Suprapubic skin (tissue), 4 donors: ENCODE results near the gene DGCR6L. TPM values are rescaled to one million over a fixed set of nuclear protein-coding genes. Genes with fewer than 3 reads are reported as not detected.
"Not testable (repeated sequence)": the region's sequence is repeated elsewhere in the genome, so short reads cannot be mapped to it uniquely, and the experiment has no call there.

Experiments
- DNase-seq, 2 donors: peaks; one replicate each; pipeline ENCODE4 v3.0.0-alpha.2; 2019; ENCODE audit warnings: low spot score in 2 of 2
- H3K27ac ChIP-seq: fragments of 200-600 bp; sonication (generic); one replicate; pipeline ENCODE4 v1.5.1; 2019
- H3K27me3 ChIP-seq: fragments of 200-600 bp; sonication (generic); one replicate; pipeline ENCODE4 v1.5.1; 2019
- H3K36me3 ChIP-seq: fragments of 200-600 bp; sonication (generic); one replicate; pipeline ENCODE4 v1.5.1; 2019
- H3K4me1 ChIP-seq: fragments of 200-600 bp; sonication (generic); one replicate; pipeline ENCODE4 v1.5.1; 2019
- H3K4me3 ChIP-seq: fragments of 200-600 bp; sonication (generic); one replicate; pipeline ENCODE4 v1.5.1; 2019; ENCODE audit warnings: mild to moderate bottlenecking
- H3K9me3 ChIP-seq: fragments of 200-600 bp; sonication (generic); one replicate; pipeline ENCODE4 v1.5.1; 2019
- EP300 ChIP-seq: sonication (generic); formaldehyde crosslinking; IDR thresholded peaks from one replicate; pipeline ENCODE4 v1.6.1; 2017; ENCODE audit warnings: antibody characterized with exemption
- POLR2A ChIP-seq, 2 donors: fragments of 450-650 bp; IDR thresholded peaks; one replicate each; pipeline ENCODE4 v1.6.1; 2017; ENCODE audit warnings: antibody characterized with exemption in 2 of 2, mild to moderate bottlenecking in 2 of 2, moderate library complexity in 2 of 2
- POLR2AphosphoS5 ChIP-seq, 3 donors: sonication (generic); formaldehyde crosslinking; IDR thresholded peaks; one replicate each; pipeline ENCODE4 v1.6.1; 2017; ENCODE audit warnings: antibody characterized with exemption in 3 of 3
- WGBS: methylation state at CpG from one replicate; pipeline ENCODE4 v1.1.5; 2018; 5-methylcytosine and 5-hydroxymethylcytosine counted together
- total RNA-seq, 4 donors: library from RNA; depleted of rRNA; stranded (reverse); fragments of >200 nt; gene quantifications; one replicate each; pipeline ENCODE4 v1.1.0, GENCODE V29; 2016
- TF ChIP-seq, protein P1 (sequence below), 2 donors: fragments of 200-600 bp in 1 of 2; fragments of 450-650 bp in 1 of 2; sonication (generic) in 1 of 2; IDR thresholded peaks; one replicate each; pipeline ENCODE4 v1.5.1; 2016 to 2019; ENCODE audit warnings: antibody characterized with exemption in 2 of 2, mild to moderate bottlenecking in 1 of 2, moderate library complexity in 1 of 2

DGCR6L gene
- total RNA-seq, 4 donors from 2014 or later = 45.9 to 75.2 (median 63.0) TPM

DNA sequence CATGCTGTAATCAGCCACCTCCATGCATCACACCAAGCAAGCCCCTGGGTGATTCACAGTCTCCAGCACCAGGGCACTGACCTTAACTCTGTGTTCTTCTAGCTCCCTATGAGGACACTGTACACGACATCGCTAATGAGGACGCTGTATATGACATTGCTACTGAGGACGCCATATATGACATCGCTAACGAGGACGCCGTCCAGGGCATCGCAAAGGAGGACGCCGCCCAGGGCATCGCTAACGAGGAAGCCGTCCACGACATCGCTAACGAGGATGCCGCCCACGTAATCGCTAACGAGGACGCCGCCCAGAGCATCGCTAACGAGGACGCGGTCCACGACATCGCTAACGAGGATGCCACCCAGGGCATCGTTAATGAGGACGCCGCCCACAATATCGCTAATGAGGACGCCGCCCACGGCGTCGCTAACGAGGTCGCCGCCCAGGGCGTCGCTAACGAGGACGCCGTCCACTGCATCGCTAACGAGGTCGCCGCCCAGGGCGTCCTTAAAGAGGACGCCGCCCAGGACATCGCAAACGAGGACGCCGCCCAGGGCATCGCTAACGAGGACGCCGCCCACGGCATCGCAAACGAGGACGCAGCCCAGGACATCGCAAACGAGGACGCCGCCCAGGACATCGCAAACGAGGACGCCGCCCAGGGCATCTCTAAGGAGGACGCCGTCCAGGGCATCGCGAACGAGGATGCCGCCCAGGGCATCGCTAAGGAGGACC lies 34.5 kb upstream of the DGCR6L start:
- 94% methylated on average over 75 of the region's 81 CpGs for WGBS
- H3K4me3 ChIP-seq = no peak overlapping the region
- no peak for TF ChIP-seq EP300
- TF ChIP-seq, protein P1, sequence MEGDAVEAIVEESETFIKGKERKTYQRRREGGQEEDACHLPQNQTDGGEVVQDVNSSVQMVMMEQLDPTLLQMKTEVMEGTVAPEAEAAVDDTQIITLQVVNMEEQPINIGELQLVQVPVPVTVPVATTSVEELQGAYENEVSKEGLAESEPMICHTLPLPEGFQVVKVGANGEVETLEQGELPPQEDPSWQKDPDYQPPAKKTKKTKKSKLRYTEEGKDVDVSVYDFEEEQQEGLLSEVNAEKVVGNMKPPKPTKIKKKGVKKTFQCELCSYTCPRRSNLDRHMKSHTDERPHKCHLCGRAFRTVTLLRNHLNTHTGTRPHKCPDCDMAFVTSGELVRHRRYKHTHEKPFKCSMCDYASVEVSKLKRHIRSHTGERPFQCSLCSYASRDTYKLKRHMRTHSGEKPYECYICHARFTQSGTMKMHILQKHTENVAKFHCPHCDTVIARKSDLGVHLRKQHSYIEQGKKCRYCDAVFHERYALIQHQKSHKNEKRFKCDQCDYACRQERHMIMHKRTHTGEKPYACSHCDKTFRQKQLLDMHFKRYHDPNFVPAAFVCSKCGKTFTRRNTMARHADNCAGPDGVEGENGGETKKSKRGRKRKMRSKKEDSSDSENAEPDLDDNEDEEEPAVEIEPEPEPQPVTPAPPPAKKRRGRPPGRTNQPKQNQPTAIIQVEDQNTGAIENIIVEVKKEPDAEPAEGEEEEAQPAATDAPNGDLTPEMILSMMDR (IDR thresholded peaks at IDR 0.05) = no peak
- H3K27ac ChIP-seq = no peak overlapping the region
- H3K27me3 ChIP-seq = no peaks in the 10 kb centered on the region
- no peaks in the 10 kb centered on the region for H3K36me3 ChIP-seq
- peak in 1 of 2 donors; percentile 17 for DNase-seq
- no peaks in the 10 kb centered on the region for H3K4me1 ChIP-seq
- H3K9me3 ChIP-seq = no peaks in the 10 kb centered on the region

DNA sequence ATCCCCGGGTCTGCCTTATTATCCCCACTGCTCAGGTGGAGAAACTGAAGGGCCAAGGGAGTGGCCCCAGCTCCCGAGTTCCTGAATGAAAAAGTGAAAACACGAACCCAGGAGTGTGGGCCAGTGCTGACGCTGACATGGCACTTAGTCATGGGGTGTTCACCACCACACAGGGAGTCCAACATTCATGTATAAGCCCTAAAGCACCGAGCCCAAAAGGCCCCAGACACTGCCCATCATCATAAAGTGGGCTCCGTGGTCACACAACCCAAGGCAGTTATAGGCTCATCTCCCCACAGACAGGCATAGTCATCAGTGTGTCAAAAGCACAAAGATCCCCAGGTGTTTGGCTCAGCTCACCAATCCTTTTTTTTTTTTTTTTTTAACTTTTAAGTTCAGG lies 32.7 kb upstream of the DGCR6L start:
- H3K4me3 ChIP-seq, H3K4me1 ChIP-seq, H3K27ac ChIP-seq, H3K27me3 ChIP-seq, H3K36me3 ChIP-seq, DNase-seq, H3K9me3 ChIP-seq: not testable (repeated sequence)
- WGBS = 100% methylated on average over 1 of the region's 6 CpGs

- H3K9me3 ChIP-seq, H3K4me1 ChIP-seq, H3K36me3 ChIP-seq, H3K27ac ChIP-seq, DNase-seq, H3K27me3 ChIP-seq, H3K4me3 ChIP-seq: not testable (repeated sequence)
- no CpG with 5 or more reads among the region's 7 CpGs for WGBS
Observed at GRCh38 chr22:20346553-20346952, 26.7 kb upstream of the DGCR6L start.

DNA sequence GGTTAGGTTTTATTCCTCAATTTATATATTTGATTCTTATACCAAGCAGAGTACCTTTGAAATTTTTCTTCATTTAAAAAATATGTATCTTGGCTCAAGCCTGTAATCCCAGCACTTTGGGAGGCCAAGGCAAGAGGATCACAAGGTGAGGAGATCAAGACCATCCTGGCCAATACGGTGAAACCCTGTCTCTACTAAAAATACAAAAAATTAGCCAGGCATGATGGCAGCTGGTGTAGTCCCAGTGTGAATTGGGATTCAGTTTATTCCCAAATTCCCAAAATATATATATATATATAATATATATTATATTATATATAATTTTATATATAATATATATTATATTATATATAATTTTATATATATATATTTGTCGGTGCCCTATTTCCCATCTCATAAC lies 18.4 kb upstream of the DGCR6L start:
- not testable (repeated sequence) for H3K27me3 ChIP-seq, H3K27ac ChIP-seq, H3K4me3 ChIP-seq, H3K36me3 ChIP-seq, DNase-seq, H3K4me1 ChIP-seq, H3K9me3 ChIP-seq
- WGBS = 65% methylated on average over 2 of the region's 2 CpGs

- not testable (repeated sequence) for DNase-seq
Observed at GRCh38 chr22:20337807-20338206, 17.9 kb upstream of the DGCR6L start.

DNA sequence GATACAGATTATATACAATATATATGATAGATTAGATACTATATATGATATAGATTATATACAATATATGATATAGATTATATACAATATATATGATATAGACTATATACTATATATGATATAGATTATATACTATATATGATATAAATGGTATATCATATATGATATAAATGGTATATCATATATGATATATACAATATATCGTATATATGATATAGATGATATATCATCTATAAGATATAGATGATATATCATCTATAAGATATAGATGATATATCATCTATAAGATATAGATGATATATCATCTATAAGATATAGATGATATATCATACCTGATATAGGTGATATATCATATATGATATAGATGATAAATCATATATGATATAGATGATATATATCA lies 16.7 kb upstream of the DGCR6L start:
- H3K27me3 ChIP-seq, H3K9me3 ChIP-seq, H3K4me1 ChIP-seq, H3K27ac ChIP-seq, H3K36me3 ChIP-seq, H3K4me3 ChIP-seq, DNase-seq: not testable (repeated sequence)
- WGBS = 83% methylated on average over 1 of the region's 1 CpG

More at GRCh38 chr22:20337807-20338206, 17.9 kb upstream of the DGCR6L start:
- H3K9me3 ChIP-seq, H3K27ac ChIP-seq, H3K4me1 ChIP-seq, H3K36me3 ChIP-seq, H3K27me3 ChIP-seq, H3K4me3 ChIP-seq: not testable (repeated sequence)
- WGBS = 80% methylated on average over 3 of the region's 3 CpGs

DNA sequence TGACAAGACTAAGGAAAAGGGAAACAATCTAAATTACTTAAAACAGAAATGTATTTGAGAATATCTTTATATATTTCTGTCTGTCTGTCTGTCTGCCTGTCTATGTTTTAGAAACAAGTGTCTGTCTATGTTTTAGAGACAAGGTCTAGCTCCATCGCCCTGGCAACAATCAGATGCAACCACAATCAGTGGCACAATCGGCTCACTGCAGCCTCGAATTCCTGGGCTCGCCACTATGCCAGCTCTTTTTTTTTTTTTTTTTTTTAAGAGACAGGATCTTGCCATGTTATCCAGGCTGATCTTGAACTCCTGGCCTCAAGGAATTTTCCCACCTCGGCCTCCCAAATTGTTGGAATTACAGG lies 8.7 kb upstream of the DGCR6L start:
- DNase-seq, H3K9me3 ChIP-seq, H3K36me3 ChIP-seq, H3K4me3 ChIP-seq, H3K27me3 ChIP-seq, H3K27ac ChIP-seq, H3K4me1 ChIP-seq: not testable (repeated sequence)
- WGBS = 43% methylated on average over 5 of the region's 5 CpGs

- not testable (repeated sequence) for H3K9me3 ChIP-seq, H3K4me3 ChIP-seq, H3K36me3 ChIP-seq, H3K27ac ChIP-seq, DNase-seq, H3K27me3 ChIP-seq, H3K4me1 ChIP-seq
- WGBS = 86% methylated on average over 1 of the region's 1 CpG
Observed at GRCh38 chr22:20325996-20326395, 6.1 kb upstream of the DGCR6L start.

- no peaks in the 10 kb centered on the region for H3K9me3 ChIP-seq
- no peaks in the 10 kb centered on the region for H3K36me3 ChIP-seq
- H3K27ac ChIP-seq = no peak overlapping the region
- DNase-seq = no peak
- TF ChIP-seq EP300 (no peak), POLR2A (IDR thresholded peaks at IDR 0.05) (no peak), POLR2AphosphoS5 (IDR thresholded peaks at IDR 0.05) (no peak)
- TF ChIP-seq, protein P1 (IDR thresholded peaks at IDR 0.05) = no peak
- WGBS = 85% methylated on average over 5 of the region's 5 CpGs
- peaks cover under 1% of the 10 kb centered on the region for H3K27me3 ChIP-seq
- no peak overlapping the region for H3K4me3 ChIP-seq
- peaks cover 21% of the 10 kb centered on the region for H3K4me1 ChIP-seq
Observed at GRCh38 chr22:20324139-20324516, 4.3 kb upstream of the DGCR6L start.

DNA sequence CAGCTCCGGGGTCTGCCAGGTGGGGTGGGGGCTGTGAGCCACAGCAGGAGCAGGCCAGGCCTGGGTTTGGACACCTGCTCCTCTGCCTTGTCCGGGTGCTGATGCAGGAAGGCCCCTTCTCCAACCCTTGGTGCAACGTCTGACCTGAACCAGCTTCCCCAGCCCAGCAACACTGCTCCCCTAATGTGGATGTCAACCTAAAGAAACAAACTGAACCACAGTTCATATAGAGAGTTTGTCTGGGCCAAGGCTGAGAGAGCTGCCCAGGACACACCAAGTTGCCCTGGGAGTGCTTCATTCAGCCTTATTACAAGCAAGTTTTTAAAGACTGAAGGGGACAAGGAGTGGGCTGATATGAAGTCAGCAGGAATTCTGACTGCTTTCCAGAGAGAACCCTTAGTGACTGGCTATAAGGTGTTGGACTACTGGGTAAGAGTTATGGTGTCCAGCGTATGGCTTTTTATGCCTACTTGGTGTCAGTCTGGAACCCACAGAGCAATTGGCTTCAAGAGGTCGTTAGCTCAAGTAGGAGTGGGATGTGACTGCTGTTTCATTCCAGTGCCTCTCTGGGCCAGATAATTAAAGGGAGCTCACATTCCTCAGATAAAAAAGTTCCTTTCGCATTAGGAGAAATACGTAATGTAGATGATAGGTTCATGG lies 1.8 kb upstream of the DGCR6L start:
- DNase-seq, H3K4me3 ChIP-seq, H3K9me3 ChIP-seq, H3K36me3 ChIP-seq, H3K27me3 ChIP-seq, H3K27ac ChIP-seq: not testable (repeated sequence)
- peaks cover 45% of the 10 kb centered on the region for H3K4me1 ChIP-seq
- WGBS = 88% methylated on average over 4 of the region's 7 CpGs

GRCh38 chr22:20320659-20321551 lies 1.0 kb upstream of the DGCR6L start:
- H3K27me3 ChIP-seq, H3K9me3 ChIP-seq, DNase-seq, H3K36me3 ChIP-seq: not testable (repeated sequence)
- Histone ChIP-seq H3K27ac (peak overlapping the region; percentile 75), H3K4me3 (peak overlapping the region; percentile 95), H3K4me1 (peaks cover 47% of the 10 kb centered on the region)
- 58% methylated on average over 11 of the region's 20 CpGs for WGBS
